Keratinocyte (primary cell): ENCODE data around the gene TFR2. TPM values are rescaled to one million over a fixed set of nuclear protein-coding genes. Genes with fewer than 3 reads are reported as not detected.

Experiments
- DNase-seq: peaks from one replicate; pipeline ENCODE4 v3.0.0-alpha.2; 2011; ENCODE audit warnings: low read depth, missing footprints, low spot score
- FAIRE-seq: peaks from 2 replicates; lab custom pipeline; 2011; peaks lifted over from hg19 to GRCh38; lab: Jason Lieb, UNC
- H2AFZ ChIP-seq: 2 replicates; pipeline ENCODE4 v1.6.0; 2012; ENCODE audit warnings: low read length, control low read depth, inconsistent platforms; ENCODE audit not compliant: control insufficient read depth
- H3K27ac ChIP-seq: 2 replicates; pipeline ENCODE4 v1.5.1; 2011; ENCODE audit warnings: low read length; ENCODE audit not compliant: control insufficient read depth, insufficient read depth
- H3K27me3 ChIP-seq: 3 replicates; pipeline ENCODE4 v1.6.0; 2011; ENCODE audit warnings: low read length; ENCODE audit not compliant: control insufficient read depth, insufficient read depth; ENCODE audit errors: extremely low read depth
- H3K36me3 ChIP-seq, 2 experiments: 2 replicates in 1 of 2; 3 replicates in 1 of 2; pipeline ENCODE4 v1.5.1; 2011; ENCODE audit warnings: low read length in 2 of 2, mild to moderate bottlenecking in 1 of 2; ENCODE audit not compliant: control insufficient read depth in 2 of 2, insufficient read depth in 2 of 2; ENCODE audit errors: extremely low read depth in 1 of 2
- H3K4me1 ChIP-seq: 3 replicates; pipeline ENCODE4 v1.5.1; 2011; ENCODE audit warnings: low read length; ENCODE audit not compliant: control insufficient read depth, insufficient read depth; ENCODE audit errors: extremely low read depth
- H3K4me2 ChIP-seq: 3 replicates; pipeline ENCODE4 v1.6.0; 2011; ENCODE audit warnings: low read depth, low read length; ENCODE audit not compliant: control insufficient read depth, insufficient read depth; ENCODE audit errors: extremely low read depth
- H3K4me3 ChIP-seq, 3 experiments: fragments of 200-600 bp in 1 of 3; sonication (generic) in 1 of 3; 2 replicates in 2 of 3; 3 replicates in 1 of 3; pipeline ENCODE4 v1.5.1; 2011 to 2016; ENCODE audit warnings: low read length in 3 of 3, mild to moderate bottlenecking in 3 of 3, control low read depth in 2 of 3, inconsistent platforms in 1 of 3, low read depth in 1 of 3, mixed read lengths in 1 of 3, mixed run types in 1 of 3, moderate library complexity in 1 of 3; ENCODE audit not compliant: control insufficient read depth in 2 of 3, insufficient read depth in 2 of 3; ENCODE audit errors: extremely low read depth in 1 of 3
- H3K79me2 ChIP-seq: 2 replicates; pipeline ENCODE4 v1.6.0; 2012; ENCODE audit warnings: low read length; ENCODE audit not compliant: control insufficient read depth, insufficient read depth
- H3K9ac ChIP-seq: 3 replicates; pipeline ENCODE4 v1.6.0; 2011; ENCODE audit warnings: low read length; ENCODE audit not compliant: control insufficient read depth, insufficient read depth; ENCODE audit errors: extremely low read depth
- H3K9me1 ChIP-seq: 3 replicates; pipeline ENCODE4 v1.6.0; 2011; ENCODE audit warnings: low read length; ENCODE audit not compliant: control insufficient read depth, insufficient read depth; ENCODE audit errors: extremely low read depth
- H3K9me3 ChIP-seq: 2 replicates; pipeline ENCODE4 v1.5.1; 2012; ENCODE audit warnings: low read depth, low read length; ENCODE audit not compliant: control insufficient read depth
- H4K20me1 ChIP-seq: 3 replicates; pipeline ENCODE4 v1.6.0; 2011; ENCODE audit warnings: low read length; ENCODE audit not compliant: control insufficient read depth, insufficient read depth; ENCODE audit errors: extremely low read depth
- CTCF ChIP-seq, 3 experiments: IDR thresholded peaks in 1 of 3; conservative IDR thresholded peaks in 1 of 3; optimal IDR thresholded peaks in 1 of 3; 2 replicates in 2 of 3; 3 replicates in 1 of 3; pipeline versions ENCODE3 to v1.5.1; 2011; ENCODE audit warnings: low read length in 3 of 3, mild to moderate bottlenecking in 3 of 3, moderate library complexity in 2 of 3, control low read depth in 1 of 3, inconsistent platforms in 1 of 3; ENCODE audit not compliant: insufficient read depth in 2 of 3; ENCODE audit errors: extremely low read depth in 1 of 3
- EZH2 ChIP-seq: IDR thresholded peaks from one replicate; pipeline ENCODE4 v1.6.1; 2012; ENCODE audit warnings: inconsistent platforms, mild to moderate bottlenecking, low read length, moderate library complexity
- dilution Hi-C: fragments of 300-500 bp; cut with MboI; formaldehyde crosslinking; loops from one replicate; pipeline ENCODE4 v1.7.0; 2020; ENCODE audit warnings: low sequenced_read_pairs; ENCODE audit not compliant: extremely low pct_ligation_motif_present
- polyA plus RNA-seq, 5 experiments: library from polyadenylated mRNA; depleted of rRNA in 3 of 5; stranded (reverse) in 3 of 5; stranded (forward) in 1 of 5; unstranded in 1 of 5; fragments of >200 nt; gene quantifications; 1 replicate in 1 of 5; 2 replicates in 3 of 5; 3 replicates in 1 of 5; pipeline versions ENCODE4 v1.2.1 to v1.2.3, GENCODE V29; 2011 to 2012; ENCODE audit warnings: missing spikeins in 2 of 5, low read depth in 1 of 5, low replicate concordance in 1 of 5

TFR2 gene
- polyA plus RNA-seq, 1 donor (not counting 4 experiments of a cell fraction or from before 2014, with no cell fraction given), result 0.12 TPM

GRCh38 chr7:100688326-100688860 lies 47.0 kb upstream of the TFR2 start:
- Histone ChIP-seq H3K36me3 (peaks cover 14 to 17% of the 10 kb centered on the region in 2 experiments), H3K9ac (no peak overlapping the region), H3K4me2 (no peak overlapping the region), H3K27ac (no peak overlapping the region), H3K9me3 (no peaks in the 10 kb centered on the region), H3K27me3 (no peaks in the 10 kb centered on the region), H3K4me1 (peaks cover 13% of the 10 kb centered on the region), H3K9me1 (no peaks in the 10 kb centered on the region), H2AFZ (no peak overlapping the region), H4K20me1 (peaks cover 14% of the 10 kb centered on the region), H3K4me3 (no peak overlapping the region), H3K79me2 (peaks cover 47% of the 10 kb centered on the region)
- DNase-seq, result no peak
- dilution Hi-C loops, result no loop called here
- TF ChIP-seq CTCF (optimal IDR thresholded peaks at IDR 0.05 in 1 of 3, IDR thresholded peaks at IDR 0.05 in 1 of 3, conservative IDR thresholded peaks at IDR 0.05 in 1 of 3; ENCODE audit: extremely low read depth in 1 of 3, insufficient read depth in 2 of 3, low read length in 3 of 3), result no peak
- no peak for TF ChIP-seq EZH2
- FAIRE-seq, result no peak

GRCh38 chr7:100687751-100688300 lies 46.5 kb upstream of the TFR2 start:
- no peak overlapping the region for H2AFZ ChIP-seq
- TF ChIP-seq EZH2 (no peak), CTCF (optimal IDR thresholded peaks at IDR 0.05 in 1 of 3, IDR thresholded peaks at IDR 0.05 in 1 of 3, conservative IDR thresholded peaks at IDR 0.05 in 1 of 3; ENCODE audit: extremely low read depth in 1 of 3, insufficient read depth in 2 of 3, low read length in 3 of 3) (no peak)
- H4K20me1 ChIP-seq, result peaks cover 14% of the 10 kb centered on the region
- dilution Hi-C loops, result no loop called here
- peaks cover 12% of the 10 kb centered on the region for H3K4me1 ChIP-seq
- H3K36me3 ChIP-seq, result peaks cover 14 to 19% of the 10 kb centered on the region in 2 experiments
- H3K9me3 ChIP-seq, result no peaks in the 10 kb centered on the region
- no peak overlapping the region for H3K9ac ChIP-seq
- no peaks in the 10 kb centered on the region for H3K9me1 ChIP-seq
- no peaks in the 10 kb centered on the region for H3K27me3 ChIP-seq
- no peak overlapping the region for H3K4me2 ChIP-seq
- no peak overlapping the region for H3K4me3 ChIP-seq
- no peak overlapping the region for H3K27ac ChIP-seq
- FAIRE-seq, result no peak
- no peak for DNase-seq
- peaks cover 42% of the 10 kb centered on the region for H3K79me2 ChIP-seq
